Right lobe of liver (tissue), 4 donors: ENCODE data around the gene GSDME.

ENCODE experiments used
- POLR2A ChIP-seq: fragments of 450-650 bp; IDR thresholded peaks from one replicate; pipeline ENCODE4 v1.6.1; 2017; ENCODE audit warnings: antibody characterized with exemption, mild to moderate bottlenecking
- TF ChIP-seq, protein P1 (sequence below), 4 donors: fragments of 200-600 bp in 3 of 4; fragments of 450-650 bp in 1 of 4; IDR thresholded peaks; one replicate each; pipeline versions ENCODE4 v1.5.1 to v1.8.0; 2016 to 2022; ENCODE audit warnings: antibody characterized with exemption in 4 of 4, mild to moderate bottlenecking in 2 of 4
- donor health status: DM: no; HTN: no; CAD: no.
- donor health status: DM: no; HTN: no; CAD: no.
- donor health status: DM: no; HTN: yes; CAD: no.

DNA sequence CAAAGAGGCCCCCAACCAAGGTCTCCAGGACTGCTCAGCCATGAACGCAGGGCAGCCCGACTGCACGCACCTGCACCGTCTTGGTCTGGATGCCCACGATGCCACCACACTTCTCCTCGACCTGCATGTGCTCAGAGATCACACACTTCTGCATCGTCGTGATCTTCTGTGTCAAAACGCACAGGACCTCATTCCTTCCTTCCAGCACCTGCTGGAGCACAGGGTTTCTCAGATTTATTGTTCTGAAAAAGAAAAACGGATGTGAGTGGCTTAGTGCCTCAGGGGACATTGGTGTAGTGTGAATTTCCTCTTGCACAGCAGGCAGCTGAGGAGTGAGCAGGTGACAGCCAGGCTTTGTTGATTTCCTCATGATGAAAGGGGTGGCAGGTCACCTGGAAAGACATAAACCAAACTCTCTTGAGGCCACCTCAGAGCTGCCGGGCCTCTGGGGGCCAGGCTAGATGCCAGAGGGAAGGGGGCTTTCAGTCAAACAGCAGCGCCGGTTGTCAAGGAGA lies 38.2 kb downstream of the GSDME start:
- TF ChIP-seq, protein P1, sequence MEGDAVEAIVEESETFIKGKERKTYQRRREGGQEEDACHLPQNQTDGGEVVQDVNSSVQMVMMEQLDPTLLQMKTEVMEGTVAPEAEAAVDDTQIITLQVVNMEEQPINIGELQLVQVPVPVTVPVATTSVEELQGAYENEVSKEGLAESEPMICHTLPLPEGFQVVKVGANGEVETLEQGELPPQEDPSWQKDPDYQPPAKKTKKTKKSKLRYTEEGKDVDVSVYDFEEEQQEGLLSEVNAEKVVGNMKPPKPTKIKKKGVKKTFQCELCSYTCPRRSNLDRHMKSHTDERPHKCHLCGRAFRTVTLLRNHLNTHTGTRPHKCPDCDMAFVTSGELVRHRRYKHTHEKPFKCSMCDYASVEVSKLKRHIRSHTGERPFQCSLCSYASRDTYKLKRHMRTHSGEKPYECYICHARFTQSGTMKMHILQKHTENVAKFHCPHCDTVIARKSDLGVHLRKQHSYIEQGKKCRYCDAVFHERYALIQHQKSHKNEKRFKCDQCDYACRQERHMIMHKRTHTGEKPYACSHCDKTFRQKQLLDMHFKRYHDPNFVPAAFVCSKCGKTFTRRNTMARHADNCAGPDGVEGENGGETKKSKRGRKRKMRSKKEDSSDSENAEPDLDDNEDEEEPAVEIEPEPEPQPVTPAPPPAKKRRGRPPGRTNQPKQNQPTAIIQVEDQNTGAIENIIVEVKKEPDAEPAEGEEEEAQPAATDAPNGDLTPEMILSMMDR (IDR thresholded peaks at IDR 0.05), result no peak
- no peak for TF ChIP-seq POLR2A
